ENCODE measurements around the gene LRIG1.

The LRIG1 gene

DNA sequence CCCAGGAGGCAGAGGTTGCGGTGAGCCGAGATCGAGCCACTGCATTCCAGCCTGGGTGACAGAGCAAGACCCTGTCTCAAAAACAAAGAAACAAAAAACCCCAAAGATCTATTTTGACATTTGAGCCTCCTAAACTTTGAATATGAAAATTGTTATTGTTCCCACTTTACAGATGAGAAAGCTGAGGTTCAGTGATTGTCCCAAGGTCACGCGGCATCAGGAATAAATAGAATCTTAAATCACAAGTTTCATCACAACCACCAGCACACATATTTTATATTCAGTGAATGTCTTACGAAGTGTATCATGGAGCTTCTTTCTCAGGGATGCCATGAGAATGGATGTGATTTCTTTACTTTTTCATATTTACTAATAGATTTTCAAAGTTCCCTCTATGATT is 5.3 kb upstream of the LRIG1 start:
- DNase-seq (ENCODE audit: low spot score): no peak

- DNase-seq (ENCODE audit: low spot score): no peak
Measured at GRCh38 chr3:66504850-66505641, 4.2 kb upstream of the LRIG1 start.

- no peak for DNase-seq (ENCODE audit: low spot score)
Measured at GRCh38 chr3:66502981-66503380, 2.2 kb upstream of the LRIG1 start.

GRCh38 chr3:66502245-66502874 is 1.5 kb upstream of the LRIG1 start:
- DNase-seq (ENCODE audit: low spot score): no peak

- DNase-seq (ENCODE audit: low spot score): no peak
Measured at GRCh38 chr3:66501483-66502244, 842 bp upstream of the LRIG1 start.

- DNase-seq (ENCODE audit: low spot score): peak; percentile 35
Measured at GRCh38 chr3:66499881-66500575, 794 bp downstream of the LRIG1 start.

GRCh38 chr3:66498687-66499621 is 1.9 kb downstream of the LRIG1 start:
- peak; percentile 45 for DNase-seq (ENCODE audit: low spot score)

DNA sequence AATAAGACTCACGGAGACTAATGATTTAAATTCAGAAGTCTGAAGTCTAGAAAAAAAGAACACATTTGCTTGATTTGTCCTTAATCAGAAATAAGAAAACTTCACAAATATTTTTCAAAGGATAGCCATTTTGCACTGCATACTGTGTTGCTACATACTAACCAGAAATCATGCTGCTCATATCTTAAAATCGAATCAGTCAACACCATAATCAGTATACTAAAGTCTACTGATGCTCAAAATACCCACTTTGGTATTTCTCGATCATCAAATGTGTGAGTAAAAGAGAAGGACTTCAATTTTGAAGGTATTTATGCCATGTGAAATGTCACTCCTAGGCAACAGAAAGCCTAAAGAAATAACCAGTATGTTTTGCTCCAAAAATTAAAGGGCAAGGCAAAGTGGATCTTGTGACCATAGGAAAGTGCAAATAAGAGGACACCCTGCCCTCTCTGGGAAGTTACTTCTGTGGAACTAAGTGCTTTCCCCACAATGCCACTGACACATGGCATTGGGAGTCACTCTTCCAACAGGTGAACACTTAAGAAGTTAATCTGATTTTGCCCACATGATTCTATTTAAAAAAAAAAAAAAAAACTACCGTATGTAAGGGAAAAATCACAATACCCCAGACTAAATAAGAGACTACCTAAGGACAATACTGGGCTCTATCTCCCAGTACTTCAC is 2.7 kb downstream of the LRIG1 start:
- DNase-seq (ENCODE audit: low spot score): no peak

DNA sequence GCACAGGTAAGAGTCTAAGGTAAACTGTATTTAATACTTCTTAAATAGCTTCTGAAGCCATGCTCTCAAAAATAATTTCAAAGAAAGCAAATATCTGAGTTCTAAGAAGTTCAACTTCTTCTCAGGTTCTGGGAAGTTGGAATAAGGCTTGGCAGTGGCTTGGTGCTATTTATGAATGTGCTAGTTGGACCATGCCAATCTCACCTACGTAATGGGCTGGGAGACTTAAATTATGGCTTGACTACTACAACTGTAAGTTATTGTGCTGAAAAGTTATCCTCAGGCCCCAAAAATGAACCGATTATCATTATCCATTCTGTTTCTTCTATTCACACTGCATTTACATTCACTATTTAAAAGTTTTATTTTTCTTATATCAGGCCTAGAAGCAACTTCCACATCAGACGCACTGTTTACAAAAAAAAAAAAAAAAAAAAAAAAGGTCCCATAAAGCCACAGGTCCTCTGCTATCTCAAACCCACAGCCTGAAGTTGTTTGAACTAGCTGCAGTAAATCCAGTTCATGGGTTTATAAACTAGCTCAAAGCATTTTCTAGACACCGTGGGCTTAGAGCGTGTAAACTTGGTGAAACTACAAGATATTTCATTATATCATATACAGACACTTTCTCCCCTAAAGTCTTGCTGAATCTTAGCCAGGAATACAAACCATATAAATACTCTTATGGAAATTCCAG is 3.4 kb downstream of the LRIG1 start:
- no peak for DNase-seq (ENCODE audit: low spot score)

GRCh38 chr3:66496746-66497145 is 4.1 kb downstream of the LRIG1 start:
- no peak for DNase-seq (ENCODE audit: low spot score)

DNA sequence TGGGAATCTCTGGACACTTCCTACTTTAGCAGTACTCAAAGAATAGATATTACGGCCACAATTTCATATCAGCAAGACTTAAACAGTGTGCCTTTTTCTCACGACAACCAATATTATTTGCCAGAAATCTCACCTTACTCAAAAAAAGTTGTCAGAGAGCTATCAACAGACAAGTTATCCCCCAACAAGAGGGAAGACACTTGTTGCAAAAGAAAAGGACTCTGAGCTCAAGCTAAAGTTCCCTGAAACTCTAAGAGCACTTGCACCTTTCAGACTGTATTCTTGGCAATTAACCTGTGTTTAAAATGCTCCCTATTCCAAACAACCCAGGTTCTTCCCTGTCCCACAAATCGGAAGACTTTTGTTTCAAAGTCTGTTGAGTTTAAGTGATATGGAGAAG is 4.5 kb downstream of the LRIG1 start:
- DNase-seq (ENCODE audit: low spot score): no peak

DNA sequence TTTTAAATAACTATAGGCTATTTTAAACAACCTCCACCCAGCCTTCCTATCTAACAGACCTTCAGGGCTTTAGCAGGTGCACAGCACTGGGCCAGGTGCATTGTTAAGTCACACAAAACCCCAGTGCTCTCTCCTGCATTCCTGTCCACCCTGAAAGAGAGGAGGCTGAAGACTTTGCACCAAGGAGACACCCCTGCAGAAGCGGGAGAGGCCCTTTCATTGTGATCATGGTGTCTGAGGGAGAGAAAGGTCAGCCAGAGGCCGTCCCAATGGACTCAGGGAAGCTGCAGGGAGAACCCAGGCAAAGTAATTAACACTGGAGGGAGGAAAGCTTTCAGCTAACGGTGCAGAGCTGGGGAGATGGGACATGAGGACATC is 5.2 kb downstream of the LRIG1 start:
- DNase-seq (ENCODE audit: low spot score): no peak

DNA sequence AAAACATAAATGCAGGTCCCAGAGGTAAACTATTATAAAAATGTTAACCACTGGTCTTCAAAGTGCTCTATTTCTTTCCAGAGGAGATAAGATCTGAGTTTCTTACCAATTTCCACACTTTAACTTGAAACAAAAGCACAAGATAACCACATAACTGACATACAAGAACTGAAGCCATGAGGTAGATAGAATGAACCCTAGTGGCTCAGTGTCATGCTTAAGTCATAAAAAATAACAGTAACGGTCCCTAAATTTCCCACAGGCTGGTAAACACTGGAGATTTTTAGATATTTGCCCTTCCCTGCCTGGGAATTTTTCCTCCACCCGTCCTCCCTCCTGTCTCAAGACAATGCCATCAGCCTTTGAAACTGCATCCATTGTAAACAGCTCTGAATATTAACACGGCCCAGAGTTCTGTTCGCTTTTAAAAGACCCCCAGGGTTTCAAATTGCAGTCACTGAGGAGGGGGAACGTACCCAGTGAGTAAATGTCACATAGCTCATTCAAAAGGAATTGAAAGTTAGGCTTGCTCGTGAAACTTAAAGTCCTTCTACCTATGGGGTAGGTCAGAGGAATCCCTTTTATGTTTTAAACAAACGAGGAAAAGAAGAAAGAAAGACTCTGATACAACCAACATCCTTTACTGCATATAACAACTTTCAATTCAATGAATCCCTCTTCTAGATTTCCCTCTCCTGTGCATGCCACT is 5.7 kb downstream of the LRIG1 start:
- DNase-seq (ENCODE audit: low spot score): no peak

DNA sequence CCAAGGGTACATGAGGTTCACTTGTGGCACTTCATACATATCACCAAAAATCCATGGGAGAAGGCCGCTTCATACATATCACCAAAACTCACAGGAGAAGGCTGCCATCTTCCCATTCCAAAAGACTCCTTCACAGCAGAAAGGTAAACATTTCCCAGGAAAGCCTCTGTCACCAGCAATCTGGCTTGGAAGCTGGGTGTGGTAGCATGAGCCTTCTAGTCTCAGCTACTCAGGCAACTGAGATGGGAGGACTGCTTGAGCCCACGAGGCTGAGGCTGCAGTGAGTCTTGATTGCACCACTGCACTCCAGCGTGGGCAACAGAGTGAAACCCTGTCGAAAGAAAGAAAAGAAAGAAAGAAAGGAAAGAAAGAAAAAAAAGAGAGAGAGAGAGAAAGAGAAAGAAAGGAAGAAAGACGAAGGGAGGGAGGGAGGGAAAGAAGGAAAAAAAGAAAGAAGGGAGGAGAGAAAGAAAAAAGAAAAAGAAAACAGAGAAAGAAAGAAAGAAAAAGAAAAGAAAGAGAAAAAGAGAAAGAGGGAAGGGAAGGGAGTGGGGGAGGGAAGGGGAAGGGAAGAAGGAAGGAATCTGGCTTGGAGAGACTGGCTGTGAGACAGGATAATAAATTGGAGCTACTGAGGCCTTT is 7.2 kb downstream of the LRIG1 start:
- no peak for DNase-seq (ENCODE audit: low spot score)

DNA sequence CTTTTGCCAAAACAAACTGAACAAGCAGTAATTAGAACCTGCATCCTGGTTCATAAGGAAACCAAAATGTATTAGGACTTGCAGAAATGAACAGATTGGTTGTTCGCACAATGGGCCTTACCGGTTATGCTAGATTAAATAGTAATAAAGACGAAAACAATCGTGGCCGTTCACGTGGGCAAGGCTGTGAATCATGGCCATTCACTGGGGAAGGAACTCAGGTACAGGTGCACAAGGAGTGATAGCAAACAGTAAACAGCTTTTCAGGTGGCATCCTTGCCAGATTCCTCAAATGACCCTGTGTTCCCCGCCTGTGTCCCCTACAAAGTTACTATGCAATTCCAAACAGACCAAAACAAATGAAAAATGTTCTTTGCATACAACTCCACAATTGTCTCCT is 8.2 kb downstream of the LRIG1 start:
- DNase-seq (ENCODE audit: low spot score): no peak

- DNase-seq (ENCODE audit: low spot score): no peak
Measured at GRCh38 chr3:66492071-66492470, 8.8 kb downstream of the LRIG1 start.

GRCh38 chr3:66490984-66491383 is 9.8 kb downstream of the LRIG1 start:
- no peak for DNase-seq (ENCODE audit: low spot score)

GRCh38 chr3:66490214-66490613 is 10.6 kb downstream of the LRIG1 start:
- DNase-seq (ENCODE audit: low spot score): no peak

GRCh38 chr3:66489581-66489980 is 11.2 kb downstream of the LRIG1 start:
- no peak for DNase-seq (ENCODE audit: low spot score)
